Ovary (tissue), 9 donors: ENCODE data around the gene DNMBP. TPM values are rescaled to one million over a fixed set of nuclear protein-coding genes. Genes with fewer than 3 reads are reported as not detected.
"Not testable (repeated sequence)": the region's sequence is repeated elsewhere in the genome, so short reads cannot be mapped to it uniquely, and the experiment has no call there.

Experiments used
- DNase-seq, 5 donors: peaks; one replicate each; pipeline ENCODE4 v3.0.0-alpha.2; 2019 to 2020
- H3K27ac ChIP-seq, 2 donors: fragments of 200-600 bp; one replicate each; pipeline versions ENCODE4 v1.5.1 to v1.8.0; 2019 to 2022
- H3K27me3 ChIP-seq: fragments of 200-600 bp; one replicate; pipeline ENCODE4 v1.8.0; 2022
- H3K36me3 ChIP-seq: fragments of 200-600 bp; sonication (generic); one replicate; pipeline ENCODE4 v1.5.1; 2019
- H3K4me1 ChIP-seq: one replicate; pipeline ENCODE4 v1.8.1; 2013; ENCODE audit warnings: mild to moderate bottlenecking, moderate library complexity; ENCODE audit not compliant: insufficient read depth
- H3K4me3 ChIP-seq: fragments of 200-600 bp; sonication (generic); one replicate; pipeline ENCODE4 v1.5.1; 2017
- H3K9me3 ChIP-seq, 2 donors: fragments of 200-600 bp in 1 of 2; sonication (generic) in 1 of 2; one replicate each; pipeline versions ENCODE4 v1.5.1 to v1.8.1; 2013 to 2019; ENCODE audit warnings: mild to moderate bottlenecking in 1 of 2, moderate library complexity in 1 of 2
- CTCF ChIP-seq, 3 donors: fragments of 450-650 bp in 2 of 3; fragments of 200-600 bp in 1 of 3; IDR thresholded peaks; one replicate each; pipeline versions ENCODE4 v1.5.1 to v1.8.0; 2016 to 2022; ENCODE audit warnings: antibody characterized with exemption in 3 of 3, mild to moderate bottlenecking in 1 of 3
- EP300 ChIP-seq: sonication (generic); formaldehyde crosslinking; IDR thresholded peaks from one replicate; pipeline ENCODE4 v1.6.1; 2017; ENCODE audit warnings: antibody characterized with exemption
- POLR2A ChIP-seq: fragments of 450-650 bp; IDR thresholded peaks from one replicate; pipeline ENCODE4 v1.6.1; 2017; ENCODE audit warnings: antibody characterized with exemption, mild to moderate bottlenecking, moderate library complexity
- WGBS, 3 donors: extraction: QIAGEN DNeasy Blood & Tissue Kit in 1 of 3; methylation state at CpG; one replicate each; pipeline versions ENCODE4 v1.1.5 to v1.1.7; 2013 to 2017; 5-methylcytosine and 5-hydroxymethylcytosine counted together
- intact Hi-C, 4 donors: fragments of 100-400 bp; cut with DNase I; formaldehyde crosslinking; loops; one replicate each; pipeline versions ENCODE4 v1.11.0 to v1.15.1; 2022 to 2023
- polyA plus RNA-seq, 2 donors: library from polyadenylated mRNA; stranded (reverse); fragments of 200-250 nt in 1 of 2; fragments of 350-450 nt in 1 of 2; fragmentation: Illumina TruSeq in 1 of 2; extraction: RNeasy Lipid Tissue Mini Kit (QIAGEN cat#74804) in 1 of 2; gene quantifications; one replicate each; pipeline ENCODE4 v1.2.3, GENCODE V29; 2013 to 2014
- total RNA-seq, 7 donors: library from RNA; depleted of rRNA in 2 of 7; stranded (reverse); fragments of >200 nt in 2 of 7; fragmentation: NEBNext Ultra II Directional in 3 of 7; extraction: Animal tissue kit (Norgen Biotek cat#: 25700) in 3 of 7; gene quantifications; one replicate each; pipeline versions ENCODE4 v1.1.0 to v1.2.4, GENCODE V29; 2016 to 2023
- donor health status: DM: no; HTN: no; CAD: no; lungs with moderate emphysema.
- donor health status: DM: no; HTN: no; CAD: no.
- donor health status: Bipolar disorder and iron deficiency.
- donor health status: DM: yes; HTN: yes; CAD: no.
- donor health status: DM: no; HTN: no; CAD: no.
- donor health status: DM: yes; HTN: yes; CAD: no.

DNMBP gene
- total and polyA plus RNA-seq, 9 donors, result 10.8 to 25.4 (median 20.3) TPM

GRCh38 chr10:100020886-100021253 lies 11.1 kb upstream of the DNMBP start:
- DNase-seq, result no peak
- Histone ChIP-seq H3K4me3 (no peak overlapping the region), H3K27ac (no peak overlapping the region), H3K27me3 (no peaks in the 10 kb centered on the region), H3K36me3 (no peaks in the 10 kb centered on the region), H3K9me3 (no peaks in the 10 kb centered on the region), H3K4me1 (no peaks in the 10 kb centered on the region)
- TF ChIP-seq EP300 (no peak), CTCF (IDR thresholded peaks at IDR 0.05) (no peak), POLR2A (no peak)
- WGBS, 3 donors, result 63 to 76% (median 73%) methylated on average over 11 of the region's 11 CpGs
- intact Hi-C loops, result no loop called here

GRCh38 chr10:100020142-100020885 lies 10.6 kb upstream of the DNMBP start:
- H3K4me1 ChIP-seq, result no peaks in the 10 kb centered on the region
- 47 to 52% (median 50%) methylated on average over 5 of the region's 5 CpGs for WGBS, 3 donors
- DNase-seq, result no peak
- no peak overlapping the region for H3K27ac ChIP-seq
- no peaks in the 10 kb centered on the region for H3K9me3 ChIP-seq
- no peaks in the 10 kb centered on the region for H3K27me3 ChIP-seq
- H3K4me3 ChIP-seq, result no peak overlapping the region
- H3K36me3 ChIP-seq, result no peaks in the 10 kb centered on the region
- intact Hi-C loops, result no loop called here
- no peak for TF ChIP-seq POLR2A
- TF ChIP-seq CTCF (IDR thresholded peaks at IDR 0.05), result no peak
- no peak for TF ChIP-seq EP300

- DNase-seq, result no peak
- Histone ChIP-seq H3K27ac (no peak overlapping the region), H3K4me3 (no peak overlapping the region), H3K4me1 (no peaks in the 10 kb centered on the region), H3K9me3 (no peaks in the 10 kb centered on the region), H3K36me3 (no peaks in the 10 kb centered on the region), H3K27me3 (no peaks in the 10 kb centered on the region)
- intact Hi-C loops, result loop anchor here in 1 of 4 donors (10.0 kb wide), 1 partner anchor 165 kb away; no protein-coding TSS in a partner anchor
- 17 to 26% (median 23%) methylated on average over 3 of the region's 3 CpGs for WGBS, 3 donors
- no peak for TF ChIP-seq EP300
- TF ChIP-seq CTCF (IDR thresholded peaks at IDR 0.05), result no peak
- no peak for TF ChIP-seq POLR2A
Observed at GRCh38 chr10:100019787-100020141, 10.0 kb upstream of the DNMBP start.

DNA sequence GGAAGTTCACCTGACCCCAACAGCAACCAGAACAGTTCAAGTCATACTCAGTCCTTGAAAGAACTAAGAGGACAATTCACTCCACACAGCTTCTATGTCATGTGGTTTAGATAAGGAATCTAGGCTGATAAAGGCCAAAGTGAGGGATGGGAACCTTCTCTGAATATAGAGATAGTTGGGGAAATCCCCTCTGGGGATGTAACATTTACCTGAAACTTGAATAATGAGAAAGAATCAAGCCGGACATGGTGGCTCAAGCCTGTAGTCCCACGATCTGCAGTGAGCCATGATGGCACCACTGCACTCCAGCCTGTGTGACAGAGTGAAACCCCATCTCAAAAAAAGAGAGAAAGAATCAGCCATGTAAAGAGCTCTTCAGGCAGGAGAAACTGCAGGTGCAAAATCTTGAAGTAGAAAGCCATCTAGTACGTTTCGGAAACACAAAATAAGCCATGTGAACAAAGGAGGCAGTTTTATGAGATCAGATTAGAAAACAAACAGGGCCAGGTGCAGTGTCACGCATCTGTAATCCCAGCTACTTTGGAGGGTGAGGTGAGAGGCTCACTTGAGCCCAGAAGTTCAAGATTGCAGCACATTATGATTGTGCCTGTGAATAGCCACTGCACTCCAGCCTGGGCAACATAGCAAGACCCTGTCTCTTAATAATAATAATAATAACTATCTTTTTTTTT lies 4.5 kb upstream of the DNMBP start:
- intact Hi-C loops, result loop anchor here in 2 of 4 donors (5.0 to 10.0 kb wide), 2 partner anchors 157 to 159 kb away; no protein-coding TSS in a partner anchor
- 86 to 89% (median 87%) methylated on average over 5 of the region's 5 CpGs for WGBS, 3 donors
- no peak overlapping the region for H3K27ac ChIP-seq
- DNase-seq, result no peak
- no peaks in the 10 kb centered on the region for H3K9me3 ChIP-seq
- H3K4me3 ChIP-seq, result no peak overlapping the region
- H3K4me1 ChIP-seq, result no peaks in the 10 kb centered on the region
- no peaks in the 10 kb centered on the region for H3K36me3 ChIP-seq
- no peak for TF ChIP-seq POLR2A
- H3K27me3 ChIP-seq, result no peaks in the 10 kb centered on the region

- H3K9me3 ChIP-seq, result no peaks in the 10 kb centered on the region
- H3K4me1 ChIP-seq, result no peaks in the 10 kb centered on the region
- no peaks in the 10 kb centered on the region for H3K36me3 ChIP-seq
- DNase-seq, result no peak
- no peak overlapping the region for H3K4me3 ChIP-seq
- no peaks in the 10 kb centered on the region for H3K27me3 ChIP-seq
- WGBS, 3 donors, result 87 to 97% (median 90%) methylated on average over 1 of the region's 1 CpG
- TF ChIP-seq CTCF (IDR thresholded peaks at IDR 0.05) (no peak), POLR2A (no peak), EP300 (no peak)
- intact Hi-C loops, result loop anchor here in 2 of 4 donors (5.0 to 10.0 kb wide), 2 partner anchors 156 to 159 kb away; no protein-coding TSS in a partner anchor
- H3K27ac ChIP-seq, result no peak overlapping the region
Observed at GRCh38 chr10:100013621-100014020, 3.9 kb upstream of the DNMBP start.

DNA sequence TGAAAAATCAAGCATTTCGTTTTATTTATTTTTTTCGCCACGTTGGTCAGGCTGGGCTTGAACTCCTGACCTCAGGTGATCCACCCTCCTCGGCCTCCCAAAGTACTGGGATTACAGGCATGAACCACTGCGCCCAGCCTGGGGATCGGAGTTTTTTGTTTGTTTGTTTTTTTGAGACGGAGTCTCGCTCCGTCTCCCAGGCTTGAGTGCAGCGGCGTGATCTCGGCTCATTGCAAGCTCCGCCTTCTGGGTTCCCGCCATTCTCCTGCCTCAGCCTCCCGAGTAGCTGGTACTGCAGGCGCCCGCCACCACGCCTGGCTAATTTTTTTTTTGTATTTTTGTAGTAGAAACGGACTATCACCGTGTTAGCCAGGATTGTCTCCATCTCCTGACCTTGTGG lies 2.2 kb upstream of the DNMBP start:
- WGBS, 3 donors, result 89 to 91% (median 90%) methylated on average over 20 of the region's 20 CpGs
- not testable (repeated sequence) for H3K9me3 ChIP-seq, H3K36me3 ChIP-seq, H3K4me1 ChIP-seq, H3K27ac ChIP-seq, DNase-seq, H3K27me3 ChIP-seq, H3K4me3 ChIP-seq
- intact Hi-C loops, result loop anchor here in 2 of 4 donors (5.0 to 10.0 kb wide), 2 partner anchors 155 to 157 kb away; no protein-coding TSS in a partner anchor
